Upper lobe of right lung (tissue), 1 donor: ENCODE results near the gene ARHGAP6. TPM values are rescaled to one million over a fixed set of nuclear protein-coding genes. Genes with fewer than 3 reads are reported as not detected.

Source experiments
- ATAC-seq: fragments of 200-7000 bp; cut with Tn5 transposase; one replicate; pipeline ENCODE4 v1.9.1; 2020; ENCODE audit warnings: mild to moderate bottlenecking, moderate library complexity
- DNase-seq: peaks from one replicate; pipeline ENCODE4 v3.0.0-alpha.2; 2020
- H3K27ac ChIP-seq: fragments of 200-600 bp; one replicate; pipeline ENCODE4 v1.8.0; 2022
- H3K27me3 ChIP-seq: fragments of 200-600 bp; one replicate; pipeline ENCODE4 v1.8.0; 2022; ENCODE audit warnings: mild to moderate bottlenecking
- H3K36me3 ChIP-seq: fragments of 200-600 bp; one replicate; pipeline ENCODE4 v1.8.0; 2022
- H3K4me1 ChIP-seq: fragments of 200-600 bp; one replicate; pipeline ENCODE4 v1.8.0; 2022
- H3K4me3 ChIP-seq: fragments of 200-600 bp; one replicate; pipeline ENCODE4 v1.8.0; 2022; ENCODE audit warnings: mild to moderate bottlenecking
- H3K9me3 ChIP-seq: fragments of 200-600 bp; one replicate; pipeline ENCODE4 v1.8.0; 2022
- CTCF ChIP-seq: fragments of 200-600 bp; IDR thresholded peaks from one replicate; pipeline ENCODE4 v1.8.0; 2022; ENCODE audit warnings: antibody characterized with exemption
- intact Hi-C: fragments of 100-400 bp; cut with DNase I; formaldehyde crosslinking; loops from one replicate; pipeline ENCODE4 v1.11.0; 2022
- total RNA-seq: library from RNA; stranded (reverse); fragmentation: NEBNext Ultra II Directional; extraction: Animal tissue kit (Norgen Biotek cat#: 25700); gene quantifications from one replicate; pipeline ENCODE4 v1.2.1, GENCODE V29; 2021
- donor health status: DM: no; HTN: yes; CAD: no; lungs with severe emphysema.

Gene ARHGAP6
- total RNA-seq, 1 donor from 2014 or later: 17.1 TPM

DNA sequence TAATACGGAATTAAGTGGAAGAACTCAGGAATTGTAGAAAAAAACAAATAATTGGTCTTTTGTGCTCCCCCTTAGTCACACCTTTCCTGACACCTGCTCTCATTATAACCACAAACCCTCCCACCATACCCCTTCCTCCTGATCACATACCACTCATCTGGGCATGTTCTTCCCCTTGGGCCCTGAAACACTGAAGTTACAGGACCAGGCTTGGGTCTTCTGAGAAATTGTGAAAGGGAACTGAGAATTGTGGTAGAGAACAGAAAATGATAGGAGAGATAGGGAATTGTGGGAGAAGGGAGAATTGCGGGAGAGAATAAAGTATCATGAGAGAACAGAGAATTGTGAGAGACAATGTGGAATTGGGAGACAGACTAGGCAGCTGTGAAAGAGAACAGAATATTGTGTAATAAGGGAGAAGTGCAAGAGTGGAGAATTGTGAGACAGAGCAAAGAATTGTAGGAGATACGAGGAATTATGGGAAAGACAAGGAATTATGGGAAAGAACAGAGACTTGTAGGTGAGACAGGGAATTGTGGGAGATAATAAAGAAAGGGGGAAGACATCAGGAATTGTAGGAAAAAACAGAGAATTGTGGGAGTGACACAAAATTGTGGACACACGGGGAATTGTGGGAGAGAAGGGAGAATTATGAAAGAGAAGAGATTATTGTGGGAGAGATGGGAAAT lies 557.3 kb downstream of the ARHGAP6 start:
- Histone ChIP-seq H3K27me3 (no peaks in the 10 kb centered on the region), H3K27ac (no peak overlapping the region), H3K9me3 (no peaks in the 10 kb centered on the region), H3K4me3 (no peak overlapping the region), H3K36me3 (no peaks in the 10 kb centered on the region), H3K4me1 (peaks cover 5% of the 10 kb centered on the region)
- intact Hi-C loops: no loop called here
- DNase-seq (no peak), ATAC-seq (no peak)
- TF ChIP-seq CTCF: no peak

DNA sequence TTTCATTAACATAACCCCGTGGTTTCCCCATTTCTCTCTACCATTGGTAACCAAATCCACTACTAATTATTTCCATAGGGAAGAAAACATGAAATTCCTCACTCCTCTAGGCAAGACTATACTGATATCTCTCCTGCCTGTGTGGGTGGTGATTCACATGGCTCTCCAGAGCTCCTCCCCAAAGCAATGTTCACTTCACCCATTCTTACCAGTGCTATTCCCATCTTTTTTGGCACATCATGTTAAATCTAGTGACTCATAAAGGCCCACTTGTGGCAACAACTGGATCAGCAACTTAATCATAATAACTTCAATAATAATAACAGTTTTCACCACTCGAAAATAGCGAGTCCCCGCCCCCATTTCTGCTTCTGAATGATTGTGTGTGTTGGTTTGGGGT lies 560.6 kb downstream of the ARHGAP6 start:
- H3K36me3 ChIP-seq: no peaks in the 10 kb centered on the region
- intact Hi-C loops: no loop called here
- H3K27me3 ChIP-seq: no peaks in the 10 kb centered on the region
- H3K4me3 ChIP-seq: no peak overlapping the region
- H3K27ac ChIP-seq: no peak overlapping the region
- H3K4me1 ChIP-seq: no peaks in the 10 kb centered on the region
- no peak for DNase-seq
- TF ChIP-seq CTCF: no peak
- ATAC-seq: no peak
- H3K9me3 ChIP-seq: no peaks in the 10 kb centered on the region

DNA sequence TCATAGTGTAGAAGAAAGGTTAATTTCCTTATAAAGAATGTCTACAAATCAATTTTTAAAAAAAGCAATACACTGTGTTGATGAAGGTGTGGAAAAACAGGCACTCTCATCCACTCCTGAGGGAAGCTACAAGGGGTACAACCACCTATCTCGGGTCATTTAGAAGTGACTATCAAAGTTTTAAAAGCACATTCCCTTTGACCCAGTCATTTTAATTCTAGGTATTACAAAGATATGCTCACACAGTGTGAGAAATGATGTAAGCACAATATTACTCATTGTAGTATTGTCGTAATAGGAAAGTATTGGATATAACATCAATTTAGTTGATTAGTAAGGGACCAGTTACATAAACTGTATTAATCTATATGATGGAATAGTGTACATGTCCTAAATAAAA lies 562.0 kb downstream of the ARHGAP6 start:
- ATAC-seq (no peak), DNase-seq (no peak)
- no peaks in the 10 kb centered on the region for H3K4me1 ChIP-seq
- intact Hi-C loops: no loop called here
- H3K27me3 ChIP-seq: no peaks in the 10 kb centered on the region
- H3K36me3 ChIP-seq: no peaks in the 10 kb centered on the region
- TF ChIP-seq CTCF: no peak
- no peak overlapping the region for H3K27ac ChIP-seq
- H3K9me3 ChIP-seq: no peaks in the 10 kb centered on the region
- H3K4me3 ChIP-seq: no peak overlapping the region

DNA sequence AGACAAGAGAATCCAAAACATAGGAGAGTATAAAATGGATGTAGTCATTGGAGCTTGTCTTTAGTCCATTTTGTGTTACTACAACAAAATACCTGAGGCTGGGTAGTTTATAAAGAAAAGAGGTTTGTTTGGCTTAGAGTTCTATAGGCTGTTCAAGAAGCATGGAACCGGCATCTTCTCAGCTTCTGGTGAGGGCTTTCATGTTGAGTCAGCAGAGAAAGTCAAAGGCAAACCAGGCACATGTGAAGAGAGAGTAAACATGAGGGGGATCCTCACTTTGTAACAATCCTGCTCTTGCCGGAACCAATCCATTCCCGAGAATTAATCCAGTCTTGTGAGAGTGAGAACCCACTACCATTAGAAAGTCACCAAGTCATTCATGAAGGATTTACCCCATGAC lies 562.7 kb downstream of the ARHGAP6 start:
- DNase-seq (no peak), ATAC-seq (no peak)
- Histone ChIP-seq H3K27ac (no peak overlapping the region), H3K27me3 (no peaks in the 10 kb centered on the region), H3K4me1 (no peaks in the 10 kb centered on the region), H3K4me3 (no peak overlapping the region), H3K36me3 (no peaks in the 10 kb centered on the region), H3K9me3 (no peaks in the 10 kb centered on the region)
- TF ChIP-seq CTCF: no peak
- intact Hi-C loops: no loop called here

- Histone ChIP-seq H3K4me1 (no peaks in the 10 kb centered on the region), H3K27me3 (no peaks in the 10 kb centered on the region), H3K27ac (no peak overlapping the region), H3K36me3 (no peaks in the 10 kb centered on the region), H3K9me3 (no peaks in the 10 kb centered on the region), H3K4me3 (no peak overlapping the region)
- ATAC-seq (peak; percentile 44), DNase-seq (no peak)
- TF ChIP-seq CTCF: peak; percentile 40
- intact Hi-C loops: no loop called here
These were observed 565.3 kb downstream of the ARHGAP6 start for GRCh38 chrX:11100281-11101035.
